Stomach (tissue), 9 donors: ENCODE results near the gene TCF12. TPM values are rescaled to one million over a fixed set of nuclear protein-coding genes. Genes with fewer than 3 reads are reported as not detected.

Experiments
- DNase-seq, 2 donors: peaks; one replicate each; pipeline versions ENCODE4 v3.0.0 to v3.0.0-alpha.2; 2013 to 2019
- H3K27ac ChIP-seq, 5 donors: fragments of 200-600 bp in 4 of 5; sonication (generic) in 4 of 5; one replicate each; pipeline ENCODE4 v1.5.1; 2013 to 2019; ENCODE audit warnings: mild to moderate bottlenecking in 1 of 5, moderate library complexity in 1 of 5
- H3K27me3 ChIP-seq, 3 donors: fragments of 200-600 bp; sonication (generic); one replicate each; pipeline ENCODE4 v1.5.1; 2017 to 2019; ENCODE audit warnings: mixed run types in 1 of 3
- H3K36me3 ChIP-seq, 4 donors: fragments of 200-600 bp; sonication (generic); 1 replicate in 3 of 4; 2 replicates in 1 of 4; pipeline ENCODE4 v1.5.1; 2016 to 2019
- H3K4me1 ChIP-seq, 4 donors: fragments of 200-600 bp; sonication (generic); one replicate each; pipeline ENCODE4 v1.5.1; 2016 to 2019
- H3K4me3 ChIP-seq, 4 donors: fragments of 200-600 bp; sonication (generic) in 3 of 4; one replicate each; pipeline ENCODE4 v1.5.1; 2016 to 2019; ENCODE audit warnings: mild to moderate bottlenecking in 1 of 4
- H3K9me3 ChIP-seq, 4 donors: fragments of 200-600 bp; sonication (generic); one replicate each; pipeline ENCODE4 v1.5.1; 2016 to 2019
- EP300 ChIP-seq: sonication (generic); formaldehyde crosslinking; IDR thresholded peaks from one replicate; pipeline ENCODE4 v1.6.1; 2017; ENCODE audit warnings: antibody characterized with exemption
- POLR2A ChIP-seq, 4 donors: fragments of 450-650 bp; IDR thresholded peaks; one replicate each; pipeline ENCODE4 v1.6.1; 2016; ENCODE audit warnings: antibody characterized with exemption in 4 of 4, control low read depth in 2 of 4, mild to moderate bottlenecking in 1 of 4, moderate library complexity in 1 of 4
- POLR2AphosphoS5 ChIP-seq, 3 donors: sonication (generic); formaldehyde crosslinking; IDR thresholded peaks; one replicate each; pipeline ENCODE4 v1.6.1; 2016; ENCODE audit warnings: antibody characterized with exemption in 3 of 3
- WGBS, 5 donors: extraction: QIAGEN DNeasy Blood & Tissue Kit in 3 of 5; methylation state at CpG; one replicate each; pipeline versions ENCODE4 v1.1.5 to v1.1.7; 2013 to 2018; 5-methylcytosine and 5-hydroxymethylcytosine counted together
- intact Hi-C: fragments of 100-400 bp; cut with DNase I; formaldehyde crosslinking; loops from one replicate; pipeline ENCODE4 v1.15.1; 2023; ENCODE audit warnings: low total_unique reads
- polyA plus RNA-seq, 3 donors: library from polyadenylated mRNA; stranded (reverse); fragments of 200-250 nt; gene quantifications; one replicate each; pipeline ENCODE4 v1.2.3, GENCODE V29; 2013
- total RNA-seq, 5 donors: library from RNA; depleted of rRNA; stranded (reverse); fragments of >200 nt; gene quantifications; one replicate each; pipeline versions ENCODE4 v1.1.0 to v1.2.3, GENCODE V29; 2014 to 2016
- TF ChIP-seq, protein P1 (sequence below), 7 experiments: fragments of 450-650 bp in 4 of 7; fragments of 200-600 bp in 3 of 7; sonication (generic) in 3 of 7; IDR thresholded peaks; one replicate each; pipeline ENCODE4 v1.5.1; 2016 to 2019; ENCODE audit warnings: antibody characterized with exemption in 7 of 7, control low read depth in 2 of 7, mild to moderate bottlenecking in 1 of 7
- donor health status: healthy with polysubstance abuse.
- donor health status: Bipolar disorder and iron deficiency.
- donor health status: healthy.

Gene TCF12
- total and polyA plus RNA-seq, 8 donors, result 11.2 to 462 (median 130) TPM

DNA sequence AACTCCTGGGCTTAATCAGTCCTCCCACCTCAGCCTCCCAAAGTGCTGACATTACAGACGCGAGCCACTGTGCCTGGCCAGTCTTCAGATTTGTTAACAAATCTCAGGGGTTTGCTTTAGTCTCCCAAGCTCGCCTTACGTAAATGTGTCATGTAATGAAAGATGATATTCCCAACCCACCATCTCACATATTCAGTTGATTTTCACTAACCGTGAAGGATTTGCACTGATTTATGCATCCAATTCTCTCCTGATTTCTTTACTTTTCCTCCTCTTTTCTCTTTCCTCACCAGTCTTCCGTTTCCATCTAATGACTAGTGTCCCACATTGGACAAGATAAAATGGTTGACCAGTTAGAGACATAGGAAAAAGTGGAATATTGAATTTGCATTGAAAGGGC, 72.6 kb downstream of the TCF12 start:
- H3K4me1 ChIP-seq, result peaks cover 12 to 36% (median 22%) of the 10 kb centered on the region in 4 donors
- no peaks in the 10 kb centered on the region for H3K27me3 ChIP-seq
- no peak for TF ChIP-seq EP300
- TF ChIP-seq, protein P1, sequence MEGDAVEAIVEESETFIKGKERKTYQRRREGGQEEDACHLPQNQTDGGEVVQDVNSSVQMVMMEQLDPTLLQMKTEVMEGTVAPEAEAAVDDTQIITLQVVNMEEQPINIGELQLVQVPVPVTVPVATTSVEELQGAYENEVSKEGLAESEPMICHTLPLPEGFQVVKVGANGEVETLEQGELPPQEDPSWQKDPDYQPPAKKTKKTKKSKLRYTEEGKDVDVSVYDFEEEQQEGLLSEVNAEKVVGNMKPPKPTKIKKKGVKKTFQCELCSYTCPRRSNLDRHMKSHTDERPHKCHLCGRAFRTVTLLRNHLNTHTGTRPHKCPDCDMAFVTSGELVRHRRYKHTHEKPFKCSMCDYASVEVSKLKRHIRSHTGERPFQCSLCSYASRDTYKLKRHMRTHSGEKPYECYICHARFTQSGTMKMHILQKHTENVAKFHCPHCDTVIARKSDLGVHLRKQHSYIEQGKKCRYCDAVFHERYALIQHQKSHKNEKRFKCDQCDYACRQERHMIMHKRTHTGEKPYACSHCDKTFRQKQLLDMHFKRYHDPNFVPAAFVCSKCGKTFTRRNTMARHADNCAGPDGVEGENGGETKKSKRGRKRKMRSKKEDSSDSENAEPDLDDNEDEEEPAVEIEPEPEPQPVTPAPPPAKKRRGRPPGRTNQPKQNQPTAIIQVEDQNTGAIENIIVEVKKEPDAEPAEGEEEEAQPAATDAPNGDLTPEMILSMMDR (IDR thresholded peaks at IDR 0.05), result no peak
- TF ChIP-seq POLR2A (IDR thresholded peaks at IDR 0.05), result no peak
- TF ChIP-seq POLR2AphosphoS5 (IDR thresholded peaks at IDR 0.05), result no peak
- no peak for DNase-seq
- no peak overlapping the region for H3K27ac ChIP-seq
- no peaks in the 10 kb centered on the region for H3K9me3 ChIP-seq
- no peak overlapping the region for H3K4me3 ChIP-seq
- no peaks in the 10 kb centered on the region for H3K36me3 ChIP-seq
- intact Hi-C loops, result no loop called here
- 95 to 99% (median 97%) methylated on average over 6 of the region's 6 CpGs for WGBS, 5 donors

DNA sequence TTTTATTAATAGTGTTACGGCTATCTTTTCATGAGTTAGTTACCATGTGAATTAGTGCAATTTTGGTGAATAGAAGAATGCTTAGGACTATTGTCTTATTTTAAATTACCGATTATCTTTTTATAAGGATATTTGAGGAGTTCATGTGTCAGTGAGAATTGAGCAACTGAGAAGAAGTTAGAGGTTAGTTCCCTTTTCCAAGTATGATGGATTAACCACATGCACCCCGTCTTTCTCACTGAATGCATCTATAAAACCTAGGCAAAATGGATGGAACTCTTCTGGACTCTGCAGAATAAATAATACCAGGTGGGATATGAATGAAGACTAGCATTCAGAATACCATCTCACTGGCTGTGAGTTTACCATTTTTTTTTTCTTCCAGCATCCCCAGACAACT, 74.3 kb downstream of the TCF12 start:
- Histone ChIP-seq H3K9me3 (no peaks in the 10 kb centered on the region), H3K36me3 (no peaks in the 10 kb centered on the region), H3K4me3 (no peak overlapping the region), H3K27me3 (no peaks in the 10 kb centered on the region), H3K27ac (no peak overlapping the region), H3K4me1 (peaks cover 12 to 30% (median 18%) of the 10 kb centered on the region in 4 donors)
- WGBS, 5 donors, result 90 to 94% (median 92%) methylated on average over 3 of the region's 3 CpGs
- intact Hi-C loops, result no loop called here
- TF ChIP-seq EP300, result no peak
- TF ChIP-seq POLR2AphosphoS5 (IDR thresholded peaks at IDR 0.05), result no peak
- TF ChIP-seq POLR2A (IDR thresholded peaks at IDR 0.05), result no peak
- TF ChIP-seq, protein P1 (IDR thresholded peaks at IDR 0.05), result no peak
- DNase-seq, result no peak

GRCh38 chr15:56994280-56994679, 75.8 kb downstream of the TCF12 start:
- no peaks in the 10 kb centered on the region for H3K36me3 ChIP-seq
- H3K27me3 ChIP-seq, result no peaks in the 10 kb centered on the region
- peaks cover 3 to 14% (median 5%) of the 10 kb centered on the region in 4 donors for H3K4me1 ChIP-seq
- intact Hi-C loops, result no loop called here
- no peak overlapping the region for H3K27ac ChIP-seq
- H3K4me3 ChIP-seq, result no peak overlapping the region
- TF ChIP-seq EP300 (no peak), POLR2A (IDR thresholded peaks at IDR 0.05) (no peak), POLR2AphosphoS5 (IDR thresholded peaks at IDR 0.05) (no peak)
- TF ChIP-seq, protein P1 (IDR thresholded peaks at IDR 0.05), result no peak
- DNase-seq, result no peak
- H3K9me3 ChIP-seq, result no peaks in the 10 kb centered on the region

DNA sequence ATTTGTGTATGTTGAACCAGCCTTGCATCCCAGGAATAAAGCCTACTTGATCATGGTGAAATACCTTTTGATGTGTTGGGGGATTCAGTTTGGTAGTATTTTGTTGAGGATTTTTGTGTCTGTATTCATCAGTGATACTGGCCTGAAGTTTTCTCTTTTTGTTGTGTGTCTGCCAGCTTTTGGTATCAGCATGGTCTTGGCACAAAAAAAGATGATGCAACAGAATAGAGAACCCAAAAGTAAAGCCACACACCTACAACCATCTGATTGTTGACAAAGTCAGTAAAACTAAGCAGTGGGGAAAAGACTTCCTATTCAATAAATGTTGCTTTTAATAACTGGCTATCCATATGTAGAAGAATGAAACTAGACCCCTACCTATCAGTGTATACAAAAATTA, 77.6 kb downstream of the TCF12 start:
- Histone ChIP-seq H3K9me3 (no peaks in the 10 kb centered on the region), H3K27ac (no peak overlapping the region), H3K36me3 (no peaks in the 10 kb centered on the region), H3K4me1 (peaks cover 0 to 9% (median 0%) of the 10 kb centered on the region in 4 donors), H3K27me3 (no peaks in the 10 kb centered on the region), H3K4me3 (no peak overlapping the region)
- intact Hi-C loops, result no loop called here
- TF ChIP-seq, protein P1 (IDR thresholded peaks at IDR 0.05), result no peak
- TF ChIP-seq EP300 (no peak), POLR2AphosphoS5 (IDR thresholded peaks at IDR 0.05) (no peak), POLR2A (IDR thresholded peaks at IDR 0.05) (no peak)
- no peak for DNase-seq
